Kidney (tissue), 14 donors: ENCODE data around the gene TMEM128. TPM values are rescaled to one million over a fixed set of nuclear protein-coding genes. Genes with fewer than 3 reads are reported as not detected.

Experiments
- DNase-seq, 5 donors: peaks; one replicate each; pipeline ENCODE4 v3.0.0-alpha.2; 2013 to 2020
- FAIRE-seq: peaks from 2 replicates; lab custom pipeline; 2012; peaks lifted over from hg19 to GRCh38; lab: Jason Lieb, UNC
- H3K27ac ChIP-seq, 2 donors: one replicate each; pipeline ENCODE4 v1.7.0; 2013; ENCODE audit warnings: low read depth in 2 of 2, low read length in 2 of 2, inconsistent platforms in 1 of 2
- H3K27me3 ChIP-seq: one replicate; pipeline ENCODE4 v1.7.1; 2013; ENCODE audit warnings: low read length, inconsistent platforms; ENCODE audit not compliant: control insufficient read depth, insufficient read depth
- H3K36me3 ChIP-seq, 3 donors: one replicate each; pipeline versions ENCODE4 v1.7.0 to v1.7.1; 2013; ENCODE audit warnings: low read length in 3 of 3, control low read depth in 1 of 3, inconsistent platforms in 1 of 3; ENCODE audit not compliant: insufficient read depth in 3 of 3, control insufficient read depth in 2 of 3
- H3K4me1 ChIP-seq, 3 donors: one replicate each; pipeline versions ENCODE4 v1.7.0 to v1.7.1; 2013; ENCODE audit warnings: low read length in 3 of 3, inconsistent platforms in 1 of 3, low read depth in 1 of 3; ENCODE audit not compliant: control insufficient read depth in 2 of 3, insufficient read depth in 2 of 3
- H3K4me3 ChIP-seq, 3 donors: one replicate each; pipeline versions ENCODE4 v1.7.0 to v1.8.1; 2013; ENCODE audit warnings: low read length in 3 of 3, control low read depth in 1 of 3, inconsistent platforms in 1 of 3
- H3K9ac ChIP-seq, 3 donors: one replicate each; pipeline versions ENCODE4 v1.7.0 to v1.7.1; 2013; ENCODE audit warnings: low read length in 3 of 3, control low read depth in 1 of 3, inconsistent platforms in 1 of 3
- H3K9me3 ChIP-seq, 3 donors: one replicate each; pipeline versions ENCODE4 v1.7.0 to v1.7.1; 2013; ENCODE audit warnings: low read length in 3 of 3, control low read depth in 1 of 3, inconsistent platforms in 1 of 3; ENCODE audit not compliant: control insufficient read depth in 2 of 3, insufficient read depth in 1 of 3
- CTCF ChIP-seq: IDR thresholded peaks from 3 replicates; pipeline ENCODE4 v1.5.1; 2012; ENCODE audit warnings: mild to moderate bottlenecking, moderate library complexity, borderline replicate concordance; ENCODE audit not compliant: insufficient read depth; ENCODE audit errors: extremely low read depth
- intact Hi-C: fragments of 100-400 bp; cut with DNase I; formaldehyde crosslinking; loops from one replicate; pipeline ENCODE4 v1.11.1; 2022
- polyA plus RNA-seq: library from polyadenylated mRNA; stranded (reverse); fragments of 350-450 nt; fragmentation: Illumina TruSeq; extraction: RNeasy Lipid Tissue Mini Kit (QIAGEN cat#74804); gene quantifications from one replicate; pipeline ENCODE4 v1.2.3, GENCODE V29; 2014; ENCODE audit warnings: low read depth, low replicate concordance; ENCODE audit not compliant: insufficient read depth
- total RNA-seq: library from RNA; stranded (reverse); fragmentation: NEBNext Ultra II Directional; extraction: Animal tissue kit (Norgen Biotek cat#: 25700); gene quantifications from one replicate; pipeline ENCODE4 v1.2.1, GENCODE V29; 2021
- donor health status: control.
- donor health status: control.
- donor health status: control.
- donor health status: control.
- donor health status: control.
- donor health status: DM: yes; HTN: yes; CAD: no.
- donor health status: Normal renal cell carcinoma (clear cell type).

Gene TMEM128
- total and polyA plus RNA-seq, 2 donors from 2014 or later = 30.0 to 40.0 TPM

DNA sequence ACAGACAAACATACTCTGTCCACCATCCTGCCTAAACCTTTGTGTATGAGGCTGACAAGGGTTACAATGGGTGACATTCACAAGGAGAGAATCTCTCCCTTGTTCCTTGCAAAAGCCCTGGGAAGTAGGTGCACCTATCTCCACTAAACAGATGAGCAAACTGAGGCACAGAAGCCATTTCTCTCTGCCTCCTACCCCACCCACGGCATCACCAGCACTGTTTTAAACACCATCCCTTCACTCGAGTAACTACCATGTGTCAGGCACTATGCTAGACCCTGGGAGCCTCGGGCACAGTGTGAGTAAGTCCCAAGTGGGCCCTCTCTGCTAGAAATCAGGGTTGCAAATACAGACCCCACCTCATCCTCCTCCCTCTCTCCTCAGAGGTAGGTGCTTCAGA, 41.0 kb upstream of the TMEM128 start:
- DNase-seq = no peak
- no peak overlapping the region for H3K27ac ChIP-seq
- no peak for TF ChIP-seq CTCF
- H3K36me3 ChIP-seq = peaks cover 0 to 6% (median 2%) of the 10 kb centered on the region in 3 donors
- no peaks in the 10 kb centered on the region for H3K9me3 ChIP-seq
- no peak for FAIRE-seq
- H3K4me1 ChIP-seq = peaks cover 8 to 21% (median 11%) of the 10 kb centered on the region in 3 donors
- H3K9ac ChIP-seq = peak overlapping the region in 2 of 3 donors; percentile 61 to 74
- intact Hi-C loops = no loop called here
- peak overlapping the region; percentile 84 to 96 (median 89) for H3K4me3 ChIP-seq
- H3K27me3 ChIP-seq = no peaks in the 10 kb centered on the region

DNA sequence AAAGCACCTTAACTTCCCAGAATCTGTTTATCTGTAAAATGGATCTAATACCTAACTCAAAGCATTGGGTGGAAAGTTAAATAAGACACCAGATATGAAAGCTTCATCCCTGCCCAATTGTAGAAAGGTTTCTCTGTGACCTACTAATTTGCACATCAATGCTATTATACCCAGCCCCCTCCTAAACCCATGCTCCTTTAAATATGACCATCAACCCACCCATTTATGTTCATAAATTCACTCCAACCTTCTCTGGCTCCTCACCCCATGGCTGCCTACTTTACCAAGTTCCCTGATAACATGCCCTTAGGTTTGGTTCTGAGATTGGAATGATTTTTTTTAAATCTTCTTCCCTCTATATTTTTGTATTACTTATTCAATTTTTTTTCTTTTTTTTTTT, 40.1 kb upstream of the TMEM128 start:
- no peak overlapping the region for H3K4me3 ChIP-seq
- DNase-seq (no peak), FAIRE-seq (no peak)
- peaks cover 8 to 21% (median 11%) of the 10 kb centered on the region in 3 donors for H3K4me1 ChIP-seq
- intact Hi-C loops = no loop called here
- TF ChIP-seq CTCF = no peak
- no peaks in the 10 kb centered on the region for H3K9me3 ChIP-seq
- peaks cover 0 to 6% (median 2%) of the 10 kb centered on the region in 3 donors for H3K36me3 ChIP-seq
- no peak overlapping the region for H3K9ac ChIP-seq
- no peaks in the 10 kb centered on the region for H3K27me3 ChIP-seq
- H3K27ac ChIP-seq = no peak overlapping the region

DNA sequence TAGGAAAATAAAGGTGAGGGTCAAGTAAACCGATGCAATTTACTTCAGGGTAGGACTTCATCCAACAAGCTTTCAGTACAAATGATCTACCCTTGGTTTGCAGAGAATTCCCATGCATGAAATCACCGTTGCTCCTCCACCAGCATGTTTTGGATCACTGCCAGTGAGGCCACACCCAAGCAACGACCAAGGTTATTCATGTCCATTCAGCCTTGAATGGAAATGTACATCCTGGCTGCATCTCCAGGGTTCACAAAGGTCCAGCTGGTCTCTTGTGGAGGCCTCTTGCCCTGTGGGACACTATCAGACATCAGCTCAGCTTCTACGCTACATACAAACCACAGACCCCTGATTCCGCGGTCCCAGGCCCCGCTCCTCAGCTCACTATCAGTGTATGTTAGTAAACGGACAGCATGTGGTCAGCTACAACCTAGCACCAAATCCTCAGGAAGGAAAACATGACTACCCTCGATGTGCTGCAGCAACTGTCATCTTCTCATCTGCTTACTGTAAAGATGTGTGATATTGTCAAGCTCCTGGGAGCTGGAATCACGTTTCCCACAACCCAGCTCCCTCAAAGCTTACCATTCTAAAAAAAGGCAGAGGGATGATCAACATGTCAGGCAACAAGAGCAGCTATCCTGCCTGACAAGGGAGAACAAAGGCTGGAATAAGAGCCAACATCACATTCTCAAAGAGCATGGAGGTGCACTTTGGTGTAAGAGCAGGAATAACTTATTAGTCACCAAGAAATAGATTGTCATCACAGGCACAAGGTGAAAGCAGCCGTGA, 37.0 kb upstream of the TMEM128 start:
- H3K9me3 ChIP-seq = no peaks in the 10 kb centered on the region
- peaks cover 4 to 15% (median 12%) of the 10 kb centered on the region in 3 donors for H3K36me3 ChIP-seq
- FAIRE-seq = no peak
- intact Hi-C loops = no loop called here
- no peak for DNase-seq
- H3K27me3 ChIP-seq = no peaks in the 10 kb centered on the region
- H3K9ac ChIP-seq = no peak overlapping the region
- no peak for TF ChIP-seq CTCF
- H3K4me1 ChIP-seq = peaks cover 4 to 12% (median 5%) of the 10 kb centered on the region in 3 donors
- H3K4me3 ChIP-seq = no peak overlapping the region
- no peak overlapping the region for H3K27ac ChIP-seq
